ENCODE results near the gene LIMS2. TPM values are rescaled to one million over a fixed set of nuclear protein-coding genes. Genes with fewer than 3 reads are reported as not detected.

Gene LIMS2
- total RNA-seq, 4 donors from 2014 or later: 86.1 to 111 (median 98.1) TPM

DNA sequence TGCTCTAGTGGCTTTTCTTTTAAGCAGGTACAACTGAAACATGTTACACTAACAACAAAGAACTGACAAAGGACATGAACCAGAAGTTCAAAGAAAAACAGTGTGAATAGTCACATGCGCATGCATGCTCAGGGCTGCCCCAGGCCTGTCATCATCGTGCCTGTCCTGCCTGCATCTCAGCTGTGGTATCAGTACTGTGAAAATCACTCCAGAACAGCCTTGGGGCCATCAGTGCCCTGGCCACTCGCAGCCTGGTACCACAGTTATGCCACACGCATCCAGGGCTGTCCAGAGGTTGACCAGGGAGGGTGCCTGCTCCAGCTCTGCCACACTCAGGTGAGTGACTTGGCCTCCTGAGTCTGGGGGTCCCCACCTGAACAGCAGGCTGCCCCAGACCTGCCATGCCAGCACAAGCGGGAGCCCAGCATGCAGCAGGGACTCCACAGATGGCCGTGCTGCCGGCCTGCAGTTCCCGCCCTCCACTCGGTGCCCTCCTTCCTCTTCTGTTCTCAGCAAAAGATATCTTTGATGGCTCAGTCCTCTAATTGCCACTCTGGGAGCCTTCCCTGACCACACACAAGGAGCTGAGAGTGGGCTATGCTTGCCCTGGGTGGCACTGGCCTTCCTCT is 12.3 kb downstream of the LIMS2 start:
- H3K4me3 ChIP-seq: peak overlapping the region; percentile 15 to 50 (median 29)
- peaks cover 0 to 77% (median 45%) of the 10 kb centered on the region in 4 donors for H3K4me1 ChIP-seq
- H3K36me3 ChIP-seq: no peaks in the 10 kb centered on the region
- peaks cover 0 to 3% (median 0%) of the 10 kb centered on the region in 4 donors for H3K9me3 ChIP-seq
- H3K27me3 ChIP-seq: no peaks in the 10 kb centered on the region
- peak in 1 of 2 donors; percentile 11 for DNase-seq (ENCODE audit: low spot score in 2 of 2)
- TF ChIP-seq POLR2A (IDR thresholded peaks at IDR 0.05): no peak
- TF ChIP-seq EP300 (IDR thresholded peaks at IDR 0.05): no peak
- WGBS, 2 donors: 58 to 59% methylated on average over 6 to 8 of the region's 9 CpGs
- peak overlapping the region; percentile 64 to 92 (median 84) for H3K27ac ChIP-seq

DNA sequence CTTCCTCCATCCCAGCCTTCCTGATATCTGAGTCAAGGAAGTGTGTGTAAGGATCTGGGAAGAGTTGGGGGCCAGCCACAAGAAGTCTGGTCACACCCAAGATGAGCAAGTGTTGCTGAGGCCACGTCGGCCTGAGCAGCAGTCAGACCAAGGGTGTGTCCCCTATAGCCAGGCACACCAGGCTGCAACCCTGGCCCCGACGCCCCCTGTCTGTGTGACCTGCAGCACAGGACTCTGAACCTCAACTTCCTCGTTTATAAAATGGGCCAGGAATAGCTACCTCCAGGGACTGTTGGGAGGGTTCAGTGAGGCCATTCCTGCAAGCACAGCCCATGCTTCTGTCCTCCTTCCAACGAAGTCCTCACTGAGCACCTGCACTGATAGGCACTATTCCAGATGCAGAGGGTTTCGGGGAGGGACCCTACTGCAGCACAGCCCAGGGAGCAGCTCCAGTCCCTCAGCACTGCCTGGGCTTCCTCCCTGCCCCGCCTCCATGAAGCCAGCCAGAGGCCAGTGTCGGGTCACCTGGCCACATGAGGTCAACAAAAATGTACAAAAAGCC is 13.3 kb downstream of the LIMS2 start:
- Histone ChIP-seq H3K9me3 (no peaks in the 10 kb centered on the region), H3K27me3 (no peaks in the 10 kb centered on the region), H3K4me1 (peaks cover 0 to 87% (median 45%) of the 10 kb centered on the region in 4 donors), H3K36me3 (peaks cover 0 to 10% (median 0%) of the 10 kb centered on the region in 3 donors), H3K4me3 (no peak overlapping the region), H3K27ac (peak overlapping the region; percentile 55 to 92 (median 86))
- no peak for DNase-seq (ENCODE audit: low spot score in 2 of 2)
- WGBS, 2 donors: 18 to 42% methylated on average over 7 to 9 of the region's 9 CpGs
- TF ChIP-seq EP300 (IDR thresholded peaks at IDR 0.05): no peak
- no peak for TF ChIP-seq POLR2A (IDR thresholded peaks at IDR 0.05)
- TF ChIP-seq, protein P1, sequence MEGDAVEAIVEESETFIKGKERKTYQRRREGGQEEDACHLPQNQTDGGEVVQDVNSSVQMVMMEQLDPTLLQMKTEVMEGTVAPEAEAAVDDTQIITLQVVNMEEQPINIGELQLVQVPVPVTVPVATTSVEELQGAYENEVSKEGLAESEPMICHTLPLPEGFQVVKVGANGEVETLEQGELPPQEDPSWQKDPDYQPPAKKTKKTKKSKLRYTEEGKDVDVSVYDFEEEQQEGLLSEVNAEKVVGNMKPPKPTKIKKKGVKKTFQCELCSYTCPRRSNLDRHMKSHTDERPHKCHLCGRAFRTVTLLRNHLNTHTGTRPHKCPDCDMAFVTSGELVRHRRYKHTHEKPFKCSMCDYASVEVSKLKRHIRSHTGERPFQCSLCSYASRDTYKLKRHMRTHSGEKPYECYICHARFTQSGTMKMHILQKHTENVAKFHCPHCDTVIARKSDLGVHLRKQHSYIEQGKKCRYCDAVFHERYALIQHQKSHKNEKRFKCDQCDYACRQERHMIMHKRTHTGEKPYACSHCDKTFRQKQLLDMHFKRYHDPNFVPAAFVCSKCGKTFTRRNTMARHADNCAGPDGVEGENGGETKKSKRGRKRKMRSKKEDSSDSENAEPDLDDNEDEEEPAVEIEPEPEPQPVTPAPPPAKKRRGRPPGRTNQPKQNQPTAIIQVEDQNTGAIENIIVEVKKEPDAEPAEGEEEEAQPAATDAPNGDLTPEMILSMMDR (IDR thresholded peaks at IDR 0.05): no peak

DNA sequence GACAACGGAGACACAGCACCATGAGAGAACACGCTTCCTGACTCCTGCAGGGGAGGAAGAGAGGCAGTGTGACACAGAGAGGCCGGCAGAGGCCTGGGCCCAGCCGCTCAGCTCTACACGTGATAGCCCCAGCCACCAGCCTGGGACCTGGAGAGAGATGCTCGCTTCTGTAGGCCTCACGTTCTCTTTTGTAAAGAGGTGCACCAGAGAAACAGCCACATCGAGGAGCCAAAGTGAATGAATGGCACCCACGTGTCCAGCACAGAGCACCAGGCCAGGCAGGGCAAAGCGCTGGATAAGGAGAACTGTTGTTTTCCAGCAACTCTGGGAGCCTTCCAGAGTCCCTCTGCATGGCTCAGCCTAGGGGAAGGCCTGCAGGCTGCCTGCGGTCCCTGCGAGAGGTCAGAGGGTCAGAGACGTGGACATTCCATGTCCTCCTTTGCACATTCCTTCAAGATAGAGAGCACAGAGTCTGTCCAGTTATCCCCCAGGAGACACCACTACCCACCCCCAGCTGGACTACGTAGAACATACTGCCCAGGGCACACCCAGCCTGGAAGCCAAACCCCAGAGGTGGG is 14.2 kb downstream of the LIMS2 start:
- Histone ChIP-seq H3K36me3 (peaks cover 0 to 16% (median 0%) of the 10 kb centered on the region in 3 donors), H3K4me1 (peaks cover 0 to 96% (median 49%) of the 10 kb centered on the region in 4 donors), H3K4me3 (peak overlapping the region in 1 of 4 donors; percentile 14), H3K27me3 (no peaks in the 10 kb centered on the region), H3K9me3 (no peaks in the 10 kb centered on the region), H3K27ac (peak overlapping the region; percentile 55 to 92 (median 86))
- DNase-seq (ENCODE audit: low spot score in 2 of 2): no peak
- TF ChIP-seq, protein P1 (IDR thresholded peaks at IDR 0.05): no peak
- TF ChIP-seq EP300 (IDR thresholded peaks at IDR 0.05): peak in 1 of 2 donors; percentile 77
- 29 to 57% methylated on average over 9 to 14 of the region's 14 CpGs for WGBS, 2 donors

DNA sequence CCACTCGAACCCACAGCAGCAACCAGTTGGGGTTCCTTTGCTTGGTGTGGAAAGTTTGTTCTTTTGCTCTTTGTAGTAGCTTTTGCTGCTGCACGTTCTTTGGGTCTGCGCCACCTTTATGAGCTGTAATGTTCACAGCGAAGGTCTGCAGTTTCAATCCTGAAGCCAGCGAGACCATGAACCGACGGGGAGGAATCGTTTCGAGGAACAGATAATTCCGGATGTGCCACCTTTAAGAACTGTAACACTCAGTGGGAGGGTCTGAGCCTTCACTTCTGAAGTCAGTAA is 15.1 kb downstream of the LIMS2 start:
- H3K27me3 ChIP-seq: no peaks in the 10 kb centered on the region
- H3K36me3 ChIP-seq: peaks cover 0 to 16% (median 0%) of the 10 kb centered on the region in 3 donors
- H3K4me1 ChIP-seq: peaks cover 0 to 94% (median 49%) of the 10 kb centered on the region in 4 donors
- H3K9me3 ChIP-seq: no peaks in the 10 kb centered on the region
- TF ChIP-seq EP300 (IDR thresholded peaks at IDR 0.05) (no peak), POLR2A (IDR thresholded peaks at IDR 0.05) (no peak)
- TF ChIP-seq, protein P1 (IDR thresholded peaks at IDR 0.05): no peak
- no peak for DNase-seq (ENCODE audit: low spot score in 2 of 2)
- peak overlapping the region; percentile 55 to 92 (median 86) for H3K27ac ChIP-seq
- WGBS, 2 donors: 87 to 94% methylated on average over 10 of the region's 10 CpGs
- H3K4me3 ChIP-seq: no peak overlapping the region

DNA sequence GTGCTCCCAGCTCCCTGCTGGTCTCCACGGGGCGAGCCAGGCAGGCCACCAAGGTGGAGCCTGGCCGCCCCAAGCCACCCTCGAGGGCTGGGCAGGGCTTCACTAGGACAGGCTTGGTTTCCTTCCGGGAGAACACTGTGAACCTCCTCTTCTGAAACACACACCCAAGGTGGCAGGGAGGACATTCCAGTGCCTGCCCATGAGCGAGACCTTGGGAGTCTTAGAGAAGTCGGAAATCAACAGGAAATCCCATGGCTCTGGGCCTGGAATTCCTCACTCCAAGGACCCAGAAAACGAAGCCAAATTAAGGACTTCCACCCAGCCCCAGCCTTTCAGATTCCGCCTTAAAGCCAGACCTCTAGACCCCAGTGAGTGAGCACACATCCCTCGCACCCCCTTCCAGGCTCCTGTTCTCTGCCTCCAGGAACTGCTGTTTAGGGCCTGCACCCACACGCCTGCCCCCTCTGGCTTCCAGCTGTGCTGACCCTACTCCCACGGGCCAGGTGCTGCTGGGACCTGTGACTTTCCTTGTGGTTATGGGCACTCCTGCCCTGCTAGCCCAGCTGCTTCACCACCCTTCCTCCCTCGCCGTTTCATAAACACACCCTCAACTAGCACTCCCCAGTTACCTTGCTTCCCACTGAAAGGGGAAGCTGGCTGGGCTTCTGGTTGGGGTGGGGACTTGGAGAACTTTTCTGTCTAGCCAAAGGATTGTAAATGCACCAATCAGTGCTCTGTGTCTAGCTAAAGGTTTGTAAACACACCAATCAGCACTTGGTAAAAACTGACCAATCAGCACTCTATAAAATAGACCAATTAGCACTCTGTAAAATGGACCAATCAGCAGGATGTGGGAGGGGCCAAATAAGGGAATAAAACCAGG is 15.7 kb downstream of the LIMS2 start:
- no peaks in the 10 kb centered on the region for H3K27me3 ChIP-seq
- WGBS, 2 donors: 71% methylated on average over 12 to 14 of the region's 14 CpGs
- peaks cover 0 to 88% (median 44%) of the 10 kb centered on the region in 4 donors for H3K4me1 ChIP-seq
- no peak for DNase-seq (ENCODE audit: low spot score in 2 of 2)
- peaks cover 0 to 19% (median 0%) of the 10 kb centered on the region in 3 donors for H3K36me3 ChIP-seq
- peak in 1 of 2 donors; percentile 50 for TF ChIP-seq EP300 (IDR thresholded peaks at IDR 0.05)
- TF ChIP-seq, protein P1 (IDR thresholded peaks at IDR 0.05): no peak
- no peak for TF ChIP-seq POLR2A (IDR thresholded peaks at IDR 0.05)
- H3K27ac ChIP-seq: peak overlapping the region; percentile 60 to 92 (median 86)
- H3K9me3 ChIP-seq: no peaks in the 10 kb centered on the region
- no peak overlapping the region for H3K4me3 ChIP-seq

Data from tibial nerve (tissue), 4 donors.